ACHN (cell line): ENCODE measurements around the gene SVIL.
"Not testable (repeated sequence)": the region's sequence is repeated elsewhere in the genome, so short reads cannot be mapped to it uniquely, and the experiment has no call there.

ENCODE experiments used
- DNase-seq: peaks from one replicate; pipeline ENCODE4 v3.0.0-alpha.2; 2015
- in situ Hi-C: cut with HindIII; loops from 2 replicates; pipeline ENCODE4 v1.10.0; 2017; ENCODE audit warnings: low sequenced_read_pairs, low pct_ligation_motif_present, low pct_unique_long_range_greater_than_20kb

Gene SVIL

GRCh38 chr10:29610876-29611647 is 23.7 kb downstream of the SVIL start:
- DNase-seq: no peak
- in situ Hi-C loops: no loop called here

- in situ Hi-C loops, DNase-seq: not testable (repeated sequence)
Measured at GRCh38 chr10:29610331-29610730, 24.4 kb downstream of the SVIL start.

- in situ Hi-C loops: no loop called here
- DNase-seq: no peak
Measured at GRCh38 chr10:29609696-29610095, 25.1 kb downstream of the SVIL start.

GRCh38 chr10:29608476-29609301 is 26.1 kb downstream of the SVIL start:
- no peak for DNase-seq
- in situ Hi-C loops: no loop called here

GRCh38 chr10:29608062-29608461 is 26.7 kb downstream of the SVIL start:
- DNase-seq: no peak
- in situ Hi-C loops: no loop called here

GRCh38 chr10:29607576-29607975 is 27.2 kb downstream of the SVIL start:
- DNase-seq: no peak
- in situ Hi-C loops: no loop called here

- DNase-seq, in situ Hi-C loops: not testable (repeated sequence)
Measured at GRCh38 chr10:29606693-29607092, 28.1 kb downstream of the SVIL start.

- in situ Hi-C loops: no loop called here
- no peak for DNase-seq
Measured at GRCh38 chr10:29604291-29604825, 30.4 kb downstream of the SVIL start.

GRCh38 chr10:29603223-29603896 is 31.4 kb downstream of the SVIL start:
- in situ Hi-C loops: no loop called here
- DNase-seq: no peak

GRCh38 chr10:29600821-29601220 is 34.0 kb downstream of the SVIL start:
- in situ Hi-C loops: no loop called here
- no peak for DNase-seq

- DNase-seq: no peak
- in situ Hi-C loops: no loop called here
Measured at GRCh38 chr10:29600067-29600466, 34.7 kb downstream of the SVIL start.

GRCh38 chr10:29598851-29599311 is 35.9 kb downstream of the SVIL start:
- no peak for DNase-seq
- in situ Hi-C loops: no loop called here

GRCh38 chr10:29596826-29597225 is 37.9 kb downstream of the SVIL start:
- in situ Hi-C loops: no loop called here
- no peak for DNase-seq

- no peak for DNase-seq
- in situ Hi-C loops: no loop called here
Measured at GRCh38 chr10:29596356-29596755, 38.4 kb downstream of the SVIL start.

GRCh38 chr10:29595636-29596225 is 39.0 kb downstream of the SVIL start:
- DNase-seq: no peak
- in situ Hi-C loops: no loop called here

GRCh38 chr10:29595146-29595545 is 39.6 kb downstream of the SVIL start:
- DNase-seq: no peak
- in situ Hi-C loops: no loop called here

GRCh38 chr10:29591651-29591968 is 43.2 kb downstream of the SVIL start:
- in situ Hi-C loops: no loop called here
- DNase-seq: no peak

GRCh38 chr10:29590915-29591650 is 43.7 kb downstream of the SVIL start:
- in situ Hi-C loops: no loop called here
- DNase-seq: no peak
